ENCODE results near the gene ANKS3.

Gene ANKS3

DNA sequence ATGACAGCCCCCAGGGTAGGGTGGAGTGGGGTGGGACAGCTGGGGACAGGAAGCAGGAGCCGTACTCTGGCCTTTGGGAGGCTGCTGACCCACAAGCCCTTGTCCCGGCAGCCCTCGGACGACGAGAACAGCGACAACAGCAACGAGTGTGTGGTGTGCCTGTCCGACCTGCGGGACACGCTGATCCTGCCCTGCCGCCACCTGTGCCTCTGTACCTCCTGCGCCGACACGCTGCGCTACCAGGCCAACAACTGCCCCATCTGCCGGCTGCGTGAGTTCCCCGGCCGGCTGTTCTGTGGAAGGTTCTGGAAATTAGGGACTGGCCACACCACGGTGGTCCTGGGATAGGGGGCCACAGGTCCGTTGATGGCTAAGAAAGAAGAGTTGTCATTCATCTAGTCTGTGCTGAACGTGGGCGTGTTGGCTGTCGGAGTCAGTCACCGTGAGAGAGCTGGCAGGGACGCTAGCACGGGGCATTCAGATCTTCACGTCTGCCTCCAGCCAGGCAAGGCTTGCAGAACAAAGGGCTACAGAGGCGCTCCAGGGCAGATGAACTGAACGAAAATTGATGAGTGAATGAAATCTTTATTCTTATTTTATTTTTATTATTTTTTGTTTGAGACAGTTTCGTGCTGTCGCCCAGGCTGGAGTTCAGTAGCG is 60.6 kb downstream of the ANKS3 start:
- H3K36me3 ChIP-seq (ENCODE audit: insufficient read depth): peaks cover 5% of the 10 kb centered on the region; the same call in 1 of the 2 replicates

DNA sequence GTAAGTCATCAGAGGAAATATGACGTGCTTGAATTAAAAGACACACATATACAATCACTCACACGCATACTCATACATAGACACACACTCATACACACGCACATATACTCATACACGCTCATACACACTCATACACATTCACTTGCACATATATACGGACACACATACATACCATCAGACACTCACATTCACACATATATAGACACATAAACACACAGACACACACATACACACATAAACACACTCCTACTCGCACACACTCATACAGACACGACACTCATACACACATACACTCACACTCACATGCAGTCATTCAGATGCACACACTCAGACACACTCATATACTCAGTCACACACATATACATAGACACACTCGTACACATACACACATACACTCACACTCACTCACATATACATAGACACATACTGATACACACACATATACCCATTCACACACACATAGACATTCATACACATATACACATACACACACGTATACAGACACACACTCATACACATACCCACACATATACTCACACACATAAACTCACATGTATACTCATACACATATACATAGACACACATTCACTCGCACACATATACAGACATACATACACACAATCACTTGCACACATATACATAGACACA is 65.6 kb downstream of the ANKS3 start:
- TF ChIP-seq, protein P1, sequence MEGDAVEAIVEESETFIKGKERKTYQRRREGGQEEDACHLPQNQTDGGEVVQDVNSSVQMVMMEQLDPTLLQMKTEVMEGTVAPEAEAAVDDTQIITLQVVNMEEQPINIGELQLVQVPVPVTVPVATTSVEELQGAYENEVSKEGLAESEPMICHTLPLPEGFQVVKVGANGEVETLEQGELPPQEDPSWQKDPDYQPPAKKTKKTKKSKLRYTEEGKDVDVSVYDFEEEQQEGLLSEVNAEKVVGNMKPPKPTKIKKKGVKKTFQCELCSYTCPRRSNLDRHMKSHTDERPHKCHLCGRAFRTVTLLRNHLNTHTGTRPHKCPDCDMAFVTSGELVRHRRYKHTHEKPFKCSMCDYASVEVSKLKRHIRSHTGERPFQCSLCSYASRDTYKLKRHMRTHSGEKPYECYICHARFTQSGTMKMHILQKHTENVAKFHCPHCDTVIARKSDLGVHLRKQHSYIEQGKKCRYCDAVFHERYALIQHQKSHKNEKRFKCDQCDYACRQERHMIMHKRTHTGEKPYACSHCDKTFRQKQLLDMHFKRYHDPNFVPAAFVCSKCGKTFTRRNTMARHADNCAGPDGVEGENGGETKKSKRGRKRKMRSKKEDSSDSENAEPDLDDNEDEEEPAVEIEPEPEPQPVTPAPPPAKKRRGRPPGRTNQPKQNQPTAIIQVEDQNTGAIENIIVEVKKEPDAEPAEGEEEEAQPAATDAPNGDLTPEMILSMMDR (conservative IDR thresholded peaks at IDR 0.05; ENCODE audit: low read depth, low read length): no peak
- Histone ChIP-seq H3K4me1 (ENCODE audit: low read depth, poor library complexity, severe bottlenecking) (no peaks in the 10 kb centered on the region), H3K36me3 (ENCODE audit: insufficient read depth) (peaks cover 12% of the 10 kb centered on the region; the same call in 1 of the 2 replicates), H3K9ac (no peak overlapping the region), H3K27me3 (ENCODE audit: insufficient read depth, low read depth) (no peaks in the 10 kb centered on the region), H4K20me1 (ENCODE audit: insufficient read depth) (no peaks in the 10 kb centered on the region), H2AFZ (ENCODE audit: low read depth) (no peak overlapping the region), H3K79me2 (ENCODE audit: insufficient read depth, low read depth) (no peaks in the 10 kb centered on the region), H3K4me3 (IDR thresholded peaks at IDR 0.05; ENCODE audit: insufficient read depth, low read depth, low read length) (no peak overlapping the region), H3K4me2 (no peak overlapping the region), H3K27ac (no peak overlapping the region)

More for the DNA sequence above, 60.6 kb downstream of the ANKS3 start:
- H3K9ac ChIP-seq: no peak overlapping the region
- no peaks in the 10 kb centered on the region for H4K20me1 ChIP-seq (ENCODE audit: insufficient read depth)
- TF ChIP-seq, protein P1 (conservative IDR thresholded peaks at IDR 0.05; ENCODE audit: low read depth, low read length): no peak
- no peaks in the 10 kb centered on the region for H3K27me3 ChIP-seq (ENCODE audit: insufficient read depth, low read depth)
- peaks cover 38% of the 10 kb centered on the region for H3K4me1 ChIP-seq (ENCODE audit: low read depth, poor library complexity, severe bottlenecking)
- H3K27ac ChIP-seq: no peak overlapping the region
- no peak overlapping the region for H3K4me2 ChIP-seq
- H3K4me3 ChIP-seq (IDR thresholded peaks at IDR 0.05; ENCODE audit: insufficient read depth, low read depth, low read length): no peak overlapping the region
- peaks cover 5% of the 10 kb centered on the region; the same call in 1 of the 2 replicates for H3K79me2 ChIP-seq (ENCODE audit: insufficient read depth, low read depth)
- no peak overlapping the region for H2AFZ ChIP-seq (ENCODE audit: low read depth)

DNA sequence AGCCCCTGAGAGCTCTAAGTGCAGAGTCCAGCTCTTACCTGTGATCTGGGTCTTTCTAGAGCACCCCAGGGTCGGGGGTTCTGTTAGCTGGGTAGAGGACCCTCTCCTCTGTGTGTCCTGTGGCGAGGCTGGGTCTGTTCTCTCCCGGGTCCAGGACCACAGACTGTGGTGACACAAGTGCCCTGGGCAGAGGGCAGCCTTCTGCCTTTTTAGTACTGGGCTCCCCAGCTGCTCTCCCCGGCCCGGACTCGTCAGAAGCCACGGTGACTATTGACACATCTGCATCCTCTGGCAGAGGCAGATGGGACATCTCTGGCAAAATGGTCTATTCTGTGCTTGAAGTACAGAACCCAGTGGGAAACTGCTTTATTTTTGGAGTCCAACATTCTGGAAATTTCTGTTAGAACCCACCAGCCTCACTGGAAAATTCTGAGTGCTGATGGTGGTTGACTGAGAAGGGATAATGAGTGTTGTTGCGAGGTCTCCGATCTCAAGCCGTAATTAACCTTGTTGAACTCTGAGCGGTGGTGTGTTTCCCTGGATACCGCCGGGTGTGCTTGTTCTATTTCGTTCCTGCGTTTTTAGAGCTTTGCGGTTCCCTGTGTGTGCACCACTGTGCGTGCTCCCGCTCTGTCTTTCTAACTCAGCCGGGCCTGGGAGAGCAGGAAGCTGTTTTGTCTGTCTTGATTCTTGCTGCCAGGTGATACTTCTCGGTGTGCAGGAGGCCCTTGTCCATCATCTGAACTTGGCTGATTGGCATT is 66.7 kb downstream of the ANKS3 start:
- Histone ChIP-seq H3K27me3 (ENCODE audit: insufficient read depth, low read depth) (no peaks in the 10 kb centered on the region), H2AFZ (ENCODE audit: low read depth) (no peak overlapping the region), H3K4me3 (IDR thresholded peaks at IDR 0.05; ENCODE audit: insufficient read depth, low read depth, low read length) (no peak overlapping the region), H3K79me2 (ENCODE audit: insufficient read depth, low read depth) (no peaks in the 10 kb centered on the region), H3K4me1 (ENCODE audit: low read depth, poor library complexity, severe bottlenecking) (no peaks in the 10 kb centered on the region), H3K9ac (no peak overlapping the region), H3K4me2 (no peak overlapping the region), H4K20me1 (ENCODE audit: insufficient read depth) (no peaks in the 10 kb centered on the region), H3K27ac (no peak overlapping the region), H3K36me3 (ENCODE audit: insufficient read depth) (peaks cover 12% of the 10 kb centered on the region; the same call in 1 of the 2 replicates)
- TF ChIP-seq, protein P1 (conservative IDR thresholded peaks at IDR 0.05; ENCODE audit: low read depth, low read length): no peak

DNA sequence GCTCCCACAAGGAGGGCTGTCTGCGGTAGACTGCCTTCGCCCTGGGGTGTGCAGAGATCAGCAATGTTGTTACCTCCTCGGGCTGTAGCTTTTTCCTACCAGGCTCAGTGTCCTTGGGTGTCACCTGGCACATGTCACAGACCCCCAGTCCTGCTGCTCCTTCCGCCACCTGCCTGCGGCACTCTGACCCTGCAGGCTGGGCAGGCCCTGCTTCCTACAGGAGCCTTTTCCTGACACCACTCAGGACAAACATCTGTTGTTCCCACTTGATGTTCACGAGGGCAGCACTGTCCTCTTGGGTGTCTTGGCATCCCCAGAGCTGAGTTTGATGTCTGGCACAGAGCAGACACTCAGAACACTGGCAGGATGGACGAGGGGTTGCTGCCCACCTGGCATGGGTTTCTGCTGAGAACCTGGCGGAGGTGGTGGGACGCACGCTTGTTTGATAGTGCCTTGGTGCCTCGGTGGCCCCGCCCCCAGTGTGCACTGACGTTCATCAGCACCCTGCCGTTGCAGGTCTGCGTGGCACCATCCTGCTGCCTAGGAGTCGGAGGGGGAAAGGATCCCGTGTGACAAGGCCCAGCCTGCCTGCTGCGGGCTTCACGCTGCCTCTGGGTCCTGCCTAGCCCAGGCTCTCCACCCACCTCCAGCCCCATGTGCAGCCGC is 67.4 kb downstream of the ANKS3 start:
- Histone ChIP-seq H3K27me3 (ENCODE audit: insufficient read depth, low read depth) (no peaks in the 10 kb centered on the region), H3K36me3 (ENCODE audit: insufficient read depth) (peaks cover 12% of the 10 kb centered on the region; the same call in 1 of the 2 replicates), H2AFZ (ENCODE audit: low read depth) (no peak overlapping the region), H4K20me1 (ENCODE audit: insufficient read depth) (no peaks in the 10 kb centered on the region), H3K79me2 (ENCODE audit: insufficient read depth, low read depth) (no peaks in the 10 kb centered on the region), H3K4me3 (IDR thresholded peaks at IDR 0.05; ENCODE audit: insufficient read depth, low read depth, low read length) (no peak overlapping the region), H3K4me2 (no peak overlapping the region), H3K27ac (no peak overlapping the region), H3K4me1 (ENCODE audit: low read depth, poor library complexity, severe bottlenecking) (no peaks in the 10 kb centered on the region), H3K9ac (no peak overlapping the region)
- TF ChIP-seq, protein P1 (conservative IDR thresholded peaks at IDR 0.05; ENCODE audit: low read depth, low read length): no peak
